Measurements from ENCODE around the gene ELSPBP1.

DNA sequence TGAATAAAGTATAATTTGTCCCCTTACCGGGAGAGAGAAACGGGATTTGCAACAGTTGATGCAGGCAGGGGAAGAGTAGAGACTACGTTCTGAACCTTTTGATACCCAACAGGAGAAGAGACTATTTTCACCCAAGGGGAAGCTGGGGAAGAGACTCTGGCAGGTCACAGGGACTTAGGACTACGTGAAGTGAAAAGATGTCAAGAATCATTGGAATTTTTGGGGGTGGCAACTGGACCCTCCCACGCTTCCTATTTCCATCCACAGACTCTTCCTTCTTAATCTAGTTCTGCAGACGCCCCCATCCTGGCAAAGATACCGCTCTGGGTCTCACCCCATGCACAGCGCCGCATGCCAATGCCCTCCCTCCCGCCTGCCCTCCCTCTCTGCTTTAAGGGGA, 35.6 kb downstream of the ELSPBP1 start:
- TF ChIP-seq, protein P1, sequence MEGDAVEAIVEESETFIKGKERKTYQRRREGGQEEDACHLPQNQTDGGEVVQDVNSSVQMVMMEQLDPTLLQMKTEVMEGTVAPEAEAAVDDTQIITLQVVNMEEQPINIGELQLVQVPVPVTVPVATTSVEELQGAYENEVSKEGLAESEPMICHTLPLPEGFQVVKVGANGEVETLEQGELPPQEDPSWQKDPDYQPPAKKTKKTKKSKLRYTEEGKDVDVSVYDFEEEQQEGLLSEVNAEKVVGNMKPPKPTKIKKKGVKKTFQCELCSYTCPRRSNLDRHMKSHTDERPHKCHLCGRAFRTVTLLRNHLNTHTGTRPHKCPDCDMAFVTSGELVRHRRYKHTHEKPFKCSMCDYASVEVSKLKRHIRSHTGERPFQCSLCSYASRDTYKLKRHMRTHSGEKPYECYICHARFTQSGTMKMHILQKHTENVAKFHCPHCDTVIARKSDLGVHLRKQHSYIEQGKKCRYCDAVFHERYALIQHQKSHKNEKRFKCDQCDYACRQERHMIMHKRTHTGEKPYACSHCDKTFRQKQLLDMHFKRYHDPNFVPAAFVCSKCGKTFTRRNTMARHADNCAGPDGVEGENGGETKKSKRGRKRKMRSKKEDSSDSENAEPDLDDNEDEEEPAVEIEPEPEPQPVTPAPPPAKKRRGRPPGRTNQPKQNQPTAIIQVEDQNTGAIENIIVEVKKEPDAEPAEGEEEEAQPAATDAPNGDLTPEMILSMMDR (IDR thresholded peaks at IDR 0.05; ENCODE audit: low read depth, low read length, missing input control) = no peak
- TF ChIP-seq GABPA (IDR thresholded peaks at IDR 0.05 in 1 of 2, conservative IDR thresholded peaks at IDR 0.05 in 1 of 2) (no peak), YY1 (IDR thresholded peaks at IDR 0.05) (no peak), TAF1 (conservative IDR thresholded peaks at IDR 0.05) (no peak), RXRA (IDR thresholded peaks at IDR 0.05) (no peak), FOXA1 (IDR thresholded peaks at IDR 0.05) (no peak), FOXA2 (IDR thresholded peaks at IDR 0.05) (no peak)
- TF ChIP-seq, protein P2, sequence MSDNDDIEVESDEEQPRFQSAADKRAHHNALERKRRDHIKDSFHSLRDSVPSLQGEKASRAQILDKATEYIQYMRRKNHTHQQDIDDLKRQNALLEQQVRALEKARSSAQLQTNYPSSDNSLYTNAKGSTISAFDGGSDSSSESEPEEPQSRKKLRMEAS (IDR thresholded peaks at IDR 0.05) = no peak
- TF ChIP-seq, protein P3, sequence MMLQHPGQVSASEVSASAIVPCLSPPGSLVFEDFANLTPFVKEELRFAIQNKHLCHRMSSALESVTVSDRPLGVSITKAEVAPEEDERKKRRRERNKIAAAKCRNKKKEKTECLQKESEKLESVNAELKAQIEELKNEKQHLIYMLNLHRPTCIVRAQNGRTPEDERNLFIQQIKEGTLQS (IDR thresholded peaks at IDR 0.05) = no peak
- TF ChIP-seq, protein P4, sequence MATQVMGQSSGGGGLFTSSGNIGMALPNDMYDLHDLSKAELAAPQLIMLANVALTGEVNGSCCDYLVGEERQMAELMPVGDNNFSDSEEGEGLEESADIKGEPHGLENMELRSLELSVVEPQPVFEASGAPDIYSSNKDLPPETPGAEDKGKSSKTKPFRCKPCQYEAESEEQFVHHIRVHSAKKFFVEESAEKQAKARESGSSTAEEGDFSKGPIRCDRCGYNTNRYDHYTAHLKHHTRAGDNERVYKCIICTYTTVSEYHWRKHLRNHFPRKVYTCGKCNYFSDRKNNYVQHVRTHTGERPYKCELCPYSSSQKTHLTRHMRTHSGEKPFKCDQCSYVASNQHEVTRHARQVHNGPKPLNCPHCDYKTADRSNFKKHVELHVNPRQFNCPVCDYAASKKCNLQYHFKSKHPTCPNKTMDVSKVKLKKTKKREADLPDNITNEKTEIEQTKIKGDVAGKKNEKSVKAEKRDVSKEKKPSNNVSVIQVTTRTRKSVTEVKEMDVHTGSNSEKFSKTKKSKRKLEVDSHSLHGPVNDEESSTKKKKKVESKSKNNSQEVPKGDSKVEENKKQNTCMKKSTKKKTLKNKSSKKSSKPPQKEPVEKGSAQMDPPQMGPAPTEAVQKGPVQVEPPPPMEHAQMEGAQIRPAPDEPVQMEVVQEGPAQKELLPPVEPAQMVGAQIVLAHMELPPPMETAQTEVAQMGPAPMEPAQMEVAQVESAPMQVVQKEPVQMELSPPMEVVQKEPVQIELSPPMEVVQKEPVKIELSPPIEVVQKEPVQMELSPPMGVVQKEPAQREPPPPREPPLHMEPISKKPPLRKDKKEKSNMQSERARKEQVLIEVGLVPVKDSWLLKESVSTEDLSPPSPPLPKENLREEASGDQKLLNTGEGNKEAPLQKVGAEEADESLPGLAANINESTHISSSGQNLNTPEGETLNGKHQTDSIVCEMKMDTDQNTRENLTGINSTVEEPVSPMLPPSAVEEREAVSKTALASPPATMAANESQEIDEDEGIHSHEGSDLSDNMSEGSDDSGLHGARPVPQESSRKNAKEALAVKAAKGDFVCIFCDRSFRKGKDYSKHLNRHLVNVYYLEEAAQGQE (IDR thresholded peaks at IDR 0.05) = no peak
